Measurements from ENCODE around the gene MPO. TPM values are rescaled to one million over a fixed set of nuclear protein-coding genes. Genes with fewer than 3 reads are reported as not detected.

Gene MPO
- total and polyA plus RNA-seq, 4 donors = 0.18 to 0.63 (median 0.32) TPM

GRCh38 chr17:58325289-58325726 is 44.6 kb upstream of the MPO start:
- H3K4me3 ChIP-seq (ENCODE audit: low read length in 2 of 2) = no peak overlapping the region
- no peaks in the 10 kb centered on the region for H3K4me1 ChIP-seq (ENCODE audit: control insufficient read depth in 1 of 2, insufficient read depth in 2 of 2, low read length in 2 of 2)
- H3K27me3 ChIP-seq (ENCODE audit: control insufficient read depth in 1 of 2, insufficient read depth in 2 of 2, low read length in 1 of 2) = no peaks in the 10 kb centered on the region
- H3K9me3 ChIP-seq (ENCODE audit: control insufficient read depth, low read length) = no peaks in the 10 kb centered on the region
- H3K27ac ChIP-seq (ENCODE audit: low read depth in 1 of 2, low read length in 2 of 2) = no peak overlapping the region
- ATAC-seq (ENCODE audit: low FRiP score) = no peak
- DNase-seq = peak in 1 of 2 donors; percentile 69
- intact Hi-C loops (cut with DNase I) = no loop called here
- 82% methylated on average over 11 of the region's 11 CpGs for WGBS, 2 donors
- H3K36me3 ChIP-seq (ENCODE audit: control insufficient read depth in 1 of 2, insufficient read depth in 2 of 2, low read length in 1 of 2) = no peaks in the 10 kb centered on the region

- DNase-seq (peak; percentile 67 to 83), ATAC-seq (ENCODE audit: low FRiP score) (peak; percentile 70)
- Histone ChIP-seq H3K9me3 (ENCODE audit: control insufficient read depth, low read length) (no peaks in the 10 kb centered on the region), H3K4me3 (ENCODE audit: low read length in 2 of 2) (peak overlapping the region; percentile 51 to 53), H3K36me3 (ENCODE audit: control insufficient read depth in 1 of 2, insufficient read depth in 2 of 2, low read length in 1 of 2) (no peaks in the 10 kb centered on the region), H3K27me3 (ENCODE audit: control insufficient read depth in 1 of 2, insufficient read depth in 2 of 2, low read length in 1 of 2) (no peaks in the 10 kb centered on the region), H3K4me1 (ENCODE audit: control insufficient read depth in 1 of 2, insufficient read depth in 2 of 2, low read length in 2 of 2) (no peaks in the 10 kb centered on the region), H3K27ac (ENCODE audit: low read depth in 1 of 2, low read length in 2 of 2) (no peak overlapping the region)
- intact Hi-C loops (cut with DNase I) = loop anchor here in 1 of 2 donors (5.0 kb wide), 2 partner anchors 33 to 93 kb away; partner anchors contain the start of gene RNF43
- WGBS, 2 donors = 4 to 5% methylated on average over 42 to 66 of the region's 66 CpGs
Observed at GRCh38 chr17:58324409-58325288, 43.9 kb upstream of the MPO start.

- Histone ChIP-seq H3K9me3 (ENCODE audit: control insufficient read depth, low read length) (no peaks in the 10 kb centered on the region), H3K4me1 (ENCODE audit: control insufficient read depth in 1 of 2, insufficient read depth in 2 of 2, low read length in 2 of 2) (no peaks in the 10 kb centered on the region), H3K27ac (ENCODE audit: low read depth in 1 of 2, low read length in 2 of 2) (no peak overlapping the region), H3K4me3 (ENCODE audit: low read length in 2 of 2) (peak overlapping the region; percentile 51 to 53), H3K27me3 (ENCODE audit: control insufficient read depth in 1 of 2, insufficient read depth in 2 of 2, low read length in 1 of 2) (no peaks in the 10 kb centered on the region), H3K36me3 (ENCODE audit: control insufficient read depth in 1 of 2, insufficient read depth in 2 of 2, low read length in 1 of 2) (no peaks in the 10 kb centered on the region)
- intact Hi-C loops (cut with DNase I) = loop anchor here in 1 of 2 donors (5.0 kb wide), 2 partner anchors 33 to 93 kb away; partner anchors contain the start of gene RNF43
- no peak for DNase-seq
- WGBS, 2 donors = 9% methylated on average over 13 of the region's 13 CpGs
- no peak for ATAC-seq (ENCODE audit: low FRiP score)
Observed at GRCh38 chr17:58324056-58324408, 43.3 kb upstream of the MPO start.

DNA sequence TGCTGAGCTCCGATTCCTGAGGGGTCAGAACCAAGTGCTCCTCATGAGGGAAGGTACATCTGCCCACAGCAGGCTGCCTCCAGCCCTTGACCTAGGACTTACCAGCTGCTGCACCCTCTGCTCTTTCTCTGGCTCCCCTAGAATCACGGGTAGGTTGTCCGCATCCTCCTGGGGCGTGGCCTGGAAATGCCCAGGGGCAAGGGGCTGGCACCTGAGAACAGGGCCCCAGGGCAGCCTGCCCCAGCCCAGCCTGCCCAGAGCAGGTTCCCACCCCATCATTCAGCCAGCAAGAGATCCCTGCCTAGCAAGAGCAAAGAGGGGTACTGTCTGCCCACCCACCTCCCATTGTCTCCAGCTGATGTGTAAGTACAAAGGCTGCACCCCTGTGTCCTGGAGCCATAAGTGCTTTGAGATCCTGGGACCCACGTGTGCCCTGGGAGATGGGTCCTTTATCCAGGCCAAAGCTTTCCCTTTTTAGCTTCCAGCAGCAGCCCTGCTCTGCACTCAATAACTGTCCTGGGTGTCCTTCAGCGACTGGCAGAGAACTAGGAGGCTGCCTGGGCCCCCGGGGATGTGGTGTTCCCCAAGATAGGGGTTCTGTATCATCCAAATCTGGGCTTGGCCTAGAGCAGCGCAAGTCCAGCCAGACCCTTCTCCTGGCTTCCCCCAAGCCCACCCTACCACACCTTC is 42.8 kb upstream of the MPO start:
- H3K4me1 ChIP-seq (ENCODE audit: control insufficient read depth in 1 of 2, insufficient read depth in 2 of 2, low read length in 2 of 2) = no peaks in the 10 kb centered on the region
- 58 to 59% methylated on average over 8 of the region's 8 CpGs for WGBS, 2 donors
- no peak overlapping the region for H3K27ac ChIP-seq (ENCODE audit: low read depth in 1 of 2, low read length in 2 of 2)
- no peak overlapping the region for H3K4me3 ChIP-seq (ENCODE audit: low read length in 2 of 2)
- intact Hi-C loops (cut with DNase I) = loop anchor here in 1 of 2 donors (5.0 kb wide), 2 partner anchors 34 to 94 kb away; partner anchors contain the start of gene RNF43
- H3K27me3 ChIP-seq (ENCODE audit: control insufficient read depth in 1 of 2, insufficient read depth in 2 of 2, low read length in 1 of 2) = no peaks in the 10 kb centered on the region
- H3K9me3 ChIP-seq (ENCODE audit: control insufficient read depth, low read length) = no peaks in the 10 kb centered on the region
- no peaks in the 10 kb centered on the region for H3K36me3 ChIP-seq (ENCODE audit: control insufficient read depth in 1 of 2, insufficient read depth in 2 of 2, low read length in 1 of 2)
- DNase-seq = peak in 1 of 2 donors; percentile 57
- no peak for ATAC-seq (ENCODE audit: low FRiP score)

GRCh38 chr17:58322581-58323185 is 41.9 kb upstream of the MPO start:
- ATAC-seq (ENCODE audit: low FRiP score) (no peak), DNase-seq (peak in 1 of 2 donors; percentile 45)
- no peaks in the 10 kb centered on the region for H3K36me3 ChIP-seq (ENCODE audit: control insufficient read depth in 1 of 2, insufficient read depth in 2 of 2, low read length in 1 of 2)
- no peak overlapping the region for H3K4me3 ChIP-seq (ENCODE audit: low read length in 2 of 2)
- 95 to 97% methylated on average over 9 of the region's 9 CpGs for WGBS, 2 donors
- no peaks in the 10 kb centered on the region for H3K27me3 ChIP-seq (ENCODE audit: control insufficient read depth in 1 of 2, insufficient read depth in 2 of 2, low read length in 1 of 2)
- no peak overlapping the region for H3K27ac ChIP-seq (ENCODE audit: low read depth in 1 of 2, low read length in 2 of 2)
- intact Hi-C loops (cut with DNase I) = loop anchor here in 1 of 2 donors (5.0 kb wide), 2 partner anchors 35 to 95 kb away; partner anchors contain the start of gene RNF43
- H3K4me1 ChIP-seq (ENCODE audit: control insufficient read depth in 1 of 2, insufficient read depth in 2 of 2, low read length in 2 of 2) = no peaks in the 10 kb centered on the region
- no peaks in the 10 kb centered on the region for H3K9me3 ChIP-seq (ENCODE audit: control insufficient read depth, low read length)

- 92 to 93% methylated on average over 18 of the region's 18 CpGs for WGBS, 2 donors
- no peak overlapping the region for H3K4me3 ChIP-seq (ENCODE audit: low read length in 2 of 2)
- intact Hi-C loops (cut with DNase I) = loop anchor here in 1 of 2 donors (5.0 kb wide), 2 partner anchors 35 to 95 kb away; partner anchors contain the start of gene RNF43
- no peaks in the 10 kb centered on the region for H3K27me3 ChIP-seq (ENCODE audit: control insufficient read depth in 1 of 2, insufficient read depth in 2 of 2, low read length in 1 of 2)
- no peaks in the 10 kb centered on the region for H3K9me3 ChIP-seq (ENCODE audit: control insufficient read depth, low read length)
- H3K4me1 ChIP-seq (ENCODE audit: control insufficient read depth in 1 of 2, insufficient read depth in 2 of 2, low read length in 2 of 2) = no peaks in the 10 kb centered on the region
- ATAC-seq (ENCODE audit: low FRiP score) (no peak), DNase-seq (peak in 1 of 2 donors; percentile 52)
- no peaks in the 10 kb centered on the region for H3K36me3 ChIP-seq (ENCODE audit: control insufficient read depth in 1 of 2, insufficient read depth in 2 of 2, low read length in 1 of 2)
- H3K27ac ChIP-seq (ENCODE audit: low read depth in 1 of 2, low read length in 2 of 2) = no peak overlapping the region
Observed at GRCh38 chr17:58321571-58322525, 41.1 kb upstream of the MPO start.

- WGBS, 2 donors = 90 to 91% methylated on average over 9 of the region's 9 CpGs
- no peaks in the 10 kb centered on the region for H3K9me3 ChIP-seq (ENCODE audit: control insufficient read depth, low read length)
- H3K27me3 ChIP-seq (ENCODE audit: control insufficient read depth in 1 of 2, insufficient read depth in 2 of 2, low read length in 1 of 2) = no peaks in the 10 kb centered on the region
- no peaks in the 10 kb centered on the region for H3K36me3 ChIP-seq (ENCODE audit: control insufficient read depth in 1 of 2, insufficient read depth in 2 of 2, low read length in 1 of 2)
- no peak overlapping the region for H3K27ac ChIP-seq (ENCODE audit: low read depth in 1 of 2, low read length in 2 of 2)
- DNase-seq (peak in 1 of 2 donors; percentile 25), ATAC-seq (ENCODE audit: low FRiP score) (no peak)
- intact Hi-C loops (cut with DNase I) = loop anchor here in 1 of 2 donors (5.0 kb wide), 2 partner anchors 37 to 97 kb away; partner anchors contain the start of gene RNF43
- H3K4me1 ChIP-seq (ENCODE audit: control insufficient read depth in 1 of 2, insufficient read depth in 2 of 2, low read length in 2 of 2) = no peaks in the 10 kb centered on the region
- no peak overlapping the region for H3K4me3 ChIP-seq (ENCODE audit: low read length in 2 of 2)
Observed at GRCh38 chr17:58320570-58321323, 40.0 kb upstream of the MPO start.
